OCI-LY3 (cell line): ENCODE data around the gene BRINP3.

Experiments
- H2AFZ ChIP-seq: fragments of 200-600, 300-600 bp; shearing (Covaris generic); 2 replicates; pipeline ENCODE4 v1.6.0; 2014; ENCODE audit warnings: antibody characterized with exemption, low read depth, low read length
- H3K27ac ChIP-seq: fragments of 200-600, 300-600 bp; sonication (generic); 2 replicates; pipeline ENCODE4 v1.5.1; 2014; ENCODE audit warnings: mild to moderate bottlenecking, low read length, moderate library complexity, mixed read lengths
- H3K27me3 ChIP-seq: fragments of 200-600, 300-600 bp; sonication (generic); 2 replicates; pipeline ENCODE4 v1.6.1; 2014; ENCODE audit warnings: low read depth, low read length, mixed read lengths
- H3K36me3 ChIP-seq: fragments of 200-600, 300-600 bp; sonication (generic); replicated peaks from 2 replicates; pipeline ENCODE3; 2014; ENCODE audit warnings: low read depth, low read length, mixed read lengths
- H3K4me1 ChIP-seq: fragments of 300-600, 200-600 bp; sonication (generic); 2 replicates; pipeline ENCODE4 v1.6.1; 2014; ENCODE audit warnings: low read length, mixed read lengths
- H3K4me2 ChIP-seq: fragments of 200-600, 300-600 bp; sonication (generic); 2 replicates; pipeline ENCODE4 v1.6.1; 2014; ENCODE audit warnings: low read length, mixed read lengths
- H3K4me3 ChIP-seq: fragments of 300-600, 200-600 bp; sonication (generic); 2 replicates; pipeline ENCODE4 v1.5.1; 2014; ENCODE audit warnings: antibody characterized with exemption, mild to moderate bottlenecking, low read length, moderate library complexity
- H3K79me2 ChIP-seq: fragments of 300-600, 200-600 bp; shearing (Covaris generic); 2 replicates; pipeline ENCODE4 v1.6.1; 2014; ENCODE audit warnings: mild to moderate bottlenecking, low read length, mixed read lengths
- H3K9ac ChIP-seq: fragments of 300-600, 200-600 bp; shearing (Covaris generic); 2 replicates; pipeline ENCODE4 v1.6.0; 2014; ENCODE audit warnings: mild to moderate bottlenecking, low read length, moderate library complexity
- H3K9me3 ChIP-seq: fragments of 200-600, 300-600 bp; shearing (Covaris generic); 2 replicates; pipeline ENCODE4 v1.6.1; 2014; ENCODE audit warnings: low read length, mixed read lengths; ENCODE audit not compliant: insufficient read depth
- H4K20me1 ChIP-seq: fragments of 200-600, 300-600 bp; sonication (generic); 2 replicates; pipeline ENCODE4 v1.6.1; 2016; ENCODE audit warnings: low read length, mixed read lengths; ENCODE audit not compliant: insufficient read depth
- EZH2phosphoT487 ChIP-seq: fragments of 200-600 bp; shearing (Covaris generic); IDR thresholded peaks from 2 replicates; pipeline ENCODE4 v1.6.1; 2018; ENCODE audit warnings: antibody characterized with exemption, mixed run types, low read depth
- TF ChIP-seq, protein P1 (sequence below): fragments of 200-600, 300-600 bp; sonication (generic); IDR thresholded peaks from 2 replicates; pipeline ENCODE4 v1.5.1; 2014; ENCODE audit warnings: antibody characterized with exemption, low read length, low read depth

BRINP3 gene

DNA sequence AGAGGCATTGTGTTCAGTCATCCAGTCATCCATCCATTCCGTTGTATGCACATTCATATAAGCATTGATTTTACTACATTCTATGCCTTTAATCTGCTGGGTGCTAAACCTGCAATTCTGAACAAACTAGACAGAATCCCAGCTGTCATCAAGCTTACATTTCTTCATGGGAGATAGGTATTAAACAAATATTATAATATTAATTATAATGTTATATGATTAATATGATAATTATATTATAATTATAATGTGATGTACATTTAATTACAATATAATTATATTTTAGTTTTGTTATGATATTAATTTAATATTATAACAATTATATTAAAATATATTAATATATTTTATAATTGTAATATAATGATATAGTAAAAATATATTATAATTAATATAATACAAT, 112.4 kb downstream of the BRINP3 start:
- H3K9me3 ChIP-seq: no peaks in the 10 kb centered on the region
- H3K4me2 ChIP-seq: no peak overlapping the region
- no peaks in the 10 kb centered on the region for H3K4me1 ChIP-seq
- H3K36me3 ChIP-seq: no peaks in the 10 kb centered on the region
- no peak overlapping the region for H3K9ac ChIP-seq
- H3K27me3 ChIP-seq: no peaks in the 10 kb centered on the region
- no peaks in the 10 kb centered on the region for H3K79me2 ChIP-seq
- no peak overlapping the region for H3K27ac ChIP-seq
- no peak overlapping the region for H2AFZ ChIP-seq
- no peak for TF ChIP-seq EZH2phosphoT487
- TF ChIP-seq, protein P1, sequence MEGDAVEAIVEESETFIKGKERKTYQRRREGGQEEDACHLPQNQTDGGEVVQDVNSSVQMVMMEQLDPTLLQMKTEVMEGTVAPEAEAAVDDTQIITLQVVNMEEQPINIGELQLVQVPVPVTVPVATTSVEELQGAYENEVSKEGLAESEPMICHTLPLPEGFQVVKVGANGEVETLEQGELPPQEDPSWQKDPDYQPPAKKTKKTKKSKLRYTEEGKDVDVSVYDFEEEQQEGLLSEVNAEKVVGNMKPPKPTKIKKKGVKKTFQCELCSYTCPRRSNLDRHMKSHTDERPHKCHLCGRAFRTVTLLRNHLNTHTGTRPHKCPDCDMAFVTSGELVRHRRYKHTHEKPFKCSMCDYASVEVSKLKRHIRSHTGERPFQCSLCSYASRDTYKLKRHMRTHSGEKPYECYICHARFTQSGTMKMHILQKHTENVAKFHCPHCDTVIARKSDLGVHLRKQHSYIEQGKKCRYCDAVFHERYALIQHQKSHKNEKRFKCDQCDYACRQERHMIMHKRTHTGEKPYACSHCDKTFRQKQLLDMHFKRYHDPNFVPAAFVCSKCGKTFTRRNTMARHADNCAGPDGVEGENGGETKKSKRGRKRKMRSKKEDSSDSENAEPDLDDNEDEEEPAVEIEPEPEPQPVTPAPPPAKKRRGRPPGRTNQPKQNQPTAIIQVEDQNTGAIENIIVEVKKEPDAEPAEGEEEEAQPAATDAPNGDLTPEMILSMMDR: no peak
- H3K4me3 ChIP-seq: no peak overlapping the region
- no peaks in the 10 kb centered on the region for H4K20me1 ChIP-seq

DNA sequence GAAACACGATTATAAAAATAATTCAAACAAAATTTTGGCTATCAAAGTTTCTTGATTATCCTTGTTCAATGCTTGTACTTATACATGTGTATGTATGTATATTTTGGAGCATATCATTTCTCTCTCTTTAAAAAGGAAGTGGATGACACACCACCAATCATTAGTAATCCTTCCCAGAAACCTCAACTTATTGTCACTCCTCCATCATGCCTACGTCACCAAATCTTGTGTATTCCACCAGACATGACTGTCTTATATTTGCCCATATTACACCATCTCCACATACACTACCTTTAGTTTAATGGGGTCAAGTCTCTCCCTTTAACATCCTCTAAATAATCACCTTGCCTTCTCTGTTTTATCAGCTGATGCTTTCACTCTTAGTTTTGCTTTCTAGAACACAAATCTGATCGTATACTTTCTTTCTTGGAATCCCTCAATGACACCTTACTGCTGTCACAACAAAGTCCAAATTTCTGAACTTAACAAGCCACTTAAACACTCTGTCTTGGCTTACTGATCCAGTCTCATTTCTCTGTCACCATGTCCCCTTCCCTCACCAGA, 124.0 kb downstream of the BRINP3 start:
- Histone ChIP-seq H3K27me3 (no peaks in the 10 kb centered on the region), H4K20me1 (no peaks in the 10 kb centered on the region), H2AFZ (peak overlapping the region; percentile 68), H3K4me1 (no peaks in the 10 kb centered on the region; the same call in 1 of the 2 replicates), H3K4me3 (peak overlapping the region; percentile 29; the same call in 1 of the 2 replicates), H3K36me3 (no peaks in the 10 kb centered on the region), H3K9me3 (no peaks in the 10 kb centered on the region), H3K79me2 (no peaks in the 10 kb centered on the region), H3K27ac (no peak overlapping the region), H3K9ac (no peak overlapping the region), H3K4me2 (peak overlapping the region; percentile 42)
- TF ChIP-seq, protein P1: no peak
- no peak for TF ChIP-seq EZH2phosphoT487

DNA sequence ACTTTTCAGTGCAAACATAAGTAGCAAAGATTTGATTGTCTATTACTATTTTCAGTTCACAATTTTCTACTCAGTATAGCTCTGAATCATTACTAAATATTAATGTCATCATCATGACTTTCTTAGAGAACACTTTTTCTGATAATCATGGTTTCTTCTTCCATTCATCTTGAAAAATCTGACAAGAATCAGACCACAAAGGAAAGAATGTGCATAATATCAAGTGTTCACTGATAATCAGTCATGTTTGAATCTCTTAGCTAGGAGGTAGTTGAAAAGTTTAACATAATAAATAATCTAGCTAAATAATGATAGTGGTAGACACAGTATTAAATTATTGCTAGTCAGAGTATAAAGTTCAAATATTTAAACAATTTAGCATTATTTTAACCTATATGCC, 133.2 kb downstream of the BRINP3 start:
- Histone ChIP-seq H3K27me3 (no peaks in the 10 kb centered on the region), H3K4me2 (no peak overlapping the region), H3K9me3 (no peaks in the 10 kb centered on the region), H2AFZ (no peak overlapping the region), H4K20me1 (no peaks in the 10 kb centered on the region), H3K27ac (no peak overlapping the region), H3K36me3 (no peaks in the 10 kb centered on the region), H3K4me1 (peaks cover 2% of the 10 kb centered on the region; the same call in 1 of the 2 replicates), H3K9ac (no peak overlapping the region), H3K79me2 (no peaks in the 10 kb centered on the region), H3K4me3 (no peak overlapping the region)
- TF ChIP-seq, protein P1: no peak

DNA sequence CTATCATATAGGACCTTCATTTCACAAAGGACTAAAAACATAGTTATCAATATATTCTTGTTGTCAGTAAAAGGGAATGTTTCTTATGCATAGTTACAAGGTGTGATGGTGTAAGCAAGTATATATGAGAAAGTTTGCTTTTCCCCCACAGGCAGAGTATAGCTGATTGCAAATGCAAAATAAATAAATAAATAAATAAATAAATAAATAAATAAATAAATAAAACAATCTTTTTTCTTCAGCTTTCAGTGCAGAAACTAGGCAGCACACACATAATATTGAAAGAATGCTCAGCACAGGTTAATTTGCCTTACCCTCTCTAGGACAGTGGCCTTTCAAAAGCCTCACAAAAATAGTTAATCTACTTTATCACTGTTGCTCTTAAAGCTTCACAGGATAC, 138.8 kb downstream of the BRINP3 start:
- no peaks in the 10 kb centered on the region for H3K27me3 ChIP-seq
- no peaks in the 10 kb centered on the region for H3K9me3 ChIP-seq
- H3K4me3 ChIP-seq: no peak overlapping the region
- no peaks in the 10 kb centered on the region for H4K20me1 ChIP-seq
- H3K79me2 ChIP-seq: no peaks in the 10 kb centered on the region
- H3K4me1 ChIP-seq: no peaks in the 10 kb centered on the region
- H2AFZ ChIP-seq: no peak overlapping the region
- H3K4me2 ChIP-seq: no peak overlapping the region
- H3K27ac ChIP-seq: no peak overlapping the region
- no peaks in the 10 kb centered on the region for H3K36me3 ChIP-seq
- no peak for TF ChIP-seq EZH2phosphoT487
- TF ChIP-seq, protein P1: no peak
- no peak overlapping the region for H3K9ac ChIP-seq
